Brain microvascular endothelial cell (primary cell): ENCODE results near the gene GPHN.

ENCODE experiments used
- DNase-seq: peaks from one replicate; pipeline ENCODE4 v3.0.0-alpha.2; 2020
- H3K27ac ChIP-seq: fragments of 250-450 bp; sonication (Bioruptor Pico); 2 replicates; pipeline ENCODE4 v1.5.1; 2020; ENCODE audit warnings: mild to moderate bottlenecking, moderate library complexity
- H3K27me3 ChIP-seq: fragments of 250-450 bp; sonication (Bioruptor Pico); replicated peaks from 2 replicates; pipeline ENCODE4 v1.5.1; 2020; ENCODE audit warnings: mild to moderate bottlenecking
- H3K36me3 ChIP-seq: fragments of 250-450 bp; sonication (Bioruptor Pico); replicated peaks from 2 replicates; pipeline ENCODE4 v1.5.1; 2020; ENCODE audit warnings: mild to moderate bottlenecking
- H3K4me3 ChIP-seq: 2 replicates; pipeline ENCODE4 v1.5.1; 2011; ENCODE audit warnings: low read depth, mild to moderate bottlenecking, control low read depth, low read length, moderate library complexity
- in situ Hi-C: cut with HindIII; loops from 2 replicates; pipeline ENCODE4 v1.10.0; 2017; ENCODE audit warnings: low sequenced_read_pairs, low pct_ligation_motif_present
- TF ChIP-seq, protein P1 (sequence below): IDR thresholded peaks from 2 replicates; pipeline ENCODE4 v1.5.1; 2011; ENCODE audit warnings: low read depth, mild to moderate bottlenecking, moderate library complexity, low read length, control low read depth, inconsistent platforms; ENCODE audit errors: missing control alignments

The GPHN gene

GRCh38 chr14:66782853-66783252 lies 274.9 kb downstream of the GPHN start:
- Histone ChIP-seq H3K27me3 (no peaks in the 10 kb centered on the region), H3K36me3 (no peaks in the 10 kb centered on the region), H3K4me3 (no peak overlapping the region), H3K27ac (no peak overlapping the region)
- in situ Hi-C loops: no loop called here
- TF ChIP-seq, protein P1, sequence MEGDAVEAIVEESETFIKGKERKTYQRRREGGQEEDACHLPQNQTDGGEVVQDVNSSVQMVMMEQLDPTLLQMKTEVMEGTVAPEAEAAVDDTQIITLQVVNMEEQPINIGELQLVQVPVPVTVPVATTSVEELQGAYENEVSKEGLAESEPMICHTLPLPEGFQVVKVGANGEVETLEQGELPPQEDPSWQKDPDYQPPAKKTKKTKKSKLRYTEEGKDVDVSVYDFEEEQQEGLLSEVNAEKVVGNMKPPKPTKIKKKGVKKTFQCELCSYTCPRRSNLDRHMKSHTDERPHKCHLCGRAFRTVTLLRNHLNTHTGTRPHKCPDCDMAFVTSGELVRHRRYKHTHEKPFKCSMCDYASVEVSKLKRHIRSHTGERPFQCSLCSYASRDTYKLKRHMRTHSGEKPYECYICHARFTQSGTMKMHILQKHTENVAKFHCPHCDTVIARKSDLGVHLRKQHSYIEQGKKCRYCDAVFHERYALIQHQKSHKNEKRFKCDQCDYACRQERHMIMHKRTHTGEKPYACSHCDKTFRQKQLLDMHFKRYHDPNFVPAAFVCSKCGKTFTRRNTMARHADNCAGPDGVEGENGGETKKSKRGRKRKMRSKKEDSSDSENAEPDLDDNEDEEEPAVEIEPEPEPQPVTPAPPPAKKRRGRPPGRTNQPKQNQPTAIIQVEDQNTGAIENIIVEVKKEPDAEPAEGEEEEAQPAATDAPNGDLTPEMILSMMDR: no peak
- no peak for DNase-seq

DNA sequence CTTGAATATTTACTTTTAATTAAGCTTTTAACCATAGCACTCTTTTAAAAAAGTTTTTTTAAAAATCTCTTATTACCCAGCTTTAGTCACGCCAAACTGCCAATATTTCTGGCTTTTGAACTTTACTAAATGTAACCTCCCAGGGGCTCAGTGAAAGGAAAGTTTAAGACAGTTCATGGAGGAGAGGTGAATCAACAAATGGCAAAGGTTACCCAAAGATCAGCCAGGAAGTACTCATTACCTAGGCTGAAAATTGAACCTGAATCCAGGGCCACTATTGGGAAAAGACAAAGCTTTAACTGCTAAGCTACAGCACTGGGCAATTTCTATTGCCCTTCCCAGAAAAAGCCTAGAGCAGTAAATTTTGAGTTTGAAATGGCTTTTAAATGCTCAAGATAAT lies 282.2 kb downstream of the GPHN start:
- DNase-seq: no peak
- in situ Hi-C loops: no loop called here
- Histone ChIP-seq H3K27ac (no peak overlapping the region), H3K36me3 (no peaks in the 10 kb centered on the region), H3K4me3 (no peak overlapping the region), H3K27me3 (no peaks in the 10 kb centered on the region)
- TF ChIP-seq, protein P1: no peak

DNA sequence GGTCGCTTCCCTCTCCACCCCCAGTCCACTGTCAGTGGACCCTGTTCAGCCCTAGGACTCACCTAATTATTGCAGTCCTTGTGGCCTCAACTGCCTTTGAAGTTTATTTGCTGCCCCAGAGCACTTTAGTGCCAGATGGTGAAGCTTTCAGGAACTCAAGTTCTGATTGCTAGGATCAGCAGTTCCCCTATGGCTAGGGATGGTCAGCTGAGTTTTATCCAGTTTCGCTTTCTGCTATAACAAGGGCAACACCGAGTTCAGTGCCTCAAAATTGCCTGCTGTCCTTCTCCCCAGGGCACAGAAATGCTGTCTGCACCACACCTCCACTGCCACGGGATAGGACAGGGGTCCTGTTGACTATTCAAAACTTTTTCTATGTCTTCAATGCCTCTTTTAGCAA lies 295.0 kb downstream of the GPHN start:
- Histone ChIP-seq H3K4me3 (no peak overlapping the region), H3K27ac (no peak overlapping the region), H3K27me3 (no peaks in the 10 kb centered on the region), H3K36me3 (no peaks in the 10 kb centered on the region)
- TF ChIP-seq, protein P1: no peak
- no peak for DNase-seq
- in situ Hi-C loops: no loop called here

GRCh38 chr14:66804141-66804540 lies 296.2 kb downstream of the GPHN start:
- TF ChIP-seq, protein P1: no peak
- in situ Hi-C loops: no loop called here

DNA sequence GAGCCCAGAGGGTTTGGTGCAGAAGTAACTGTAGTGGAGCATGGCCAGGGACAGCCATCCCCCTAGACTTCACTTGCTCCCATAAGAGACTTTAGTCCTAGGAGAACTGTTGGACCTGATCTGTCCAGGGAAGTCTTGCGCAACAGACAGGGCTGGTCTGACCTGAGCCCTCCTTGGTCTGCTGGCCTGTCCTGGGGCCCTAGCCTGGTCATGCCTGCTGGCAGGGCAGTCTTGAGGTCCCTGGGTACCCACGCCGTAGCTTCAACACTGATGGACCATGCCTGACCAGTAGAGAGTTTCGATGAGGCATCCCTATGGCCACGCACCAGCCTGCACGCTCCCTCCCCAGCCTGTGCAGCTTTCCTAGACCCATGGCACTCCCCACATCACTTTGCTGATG lies 305.7 kb downstream of the GPHN start:
- no peak overlapping the region for H3K4me3 ChIP-seq
- in situ Hi-C loops: no loop called here
- DNase-seq: no peak
- H3K36me3 ChIP-seq: no peaks in the 10 kb centered on the region
- TF ChIP-seq, protein P1: no peak
- no peak overlapping the region for H3K27ac ChIP-seq
- H3K27me3 ChIP-seq: no peaks in the 10 kb centered on the region

More at GRCh38 chr14:66804141-66804540, 296.2 kb downstream of the GPHN start:
- H3K4me3 ChIP-seq: no peak overlapping the region
- no peak overlapping the region for H3K27ac ChIP-seq
- H3K36me3 ChIP-seq: no peaks in the 10 kb centered on the region
- H3K27me3 ChIP-seq: no peaks in the 10 kb centered on the region
- no peak for DNase-seq

DNA sequence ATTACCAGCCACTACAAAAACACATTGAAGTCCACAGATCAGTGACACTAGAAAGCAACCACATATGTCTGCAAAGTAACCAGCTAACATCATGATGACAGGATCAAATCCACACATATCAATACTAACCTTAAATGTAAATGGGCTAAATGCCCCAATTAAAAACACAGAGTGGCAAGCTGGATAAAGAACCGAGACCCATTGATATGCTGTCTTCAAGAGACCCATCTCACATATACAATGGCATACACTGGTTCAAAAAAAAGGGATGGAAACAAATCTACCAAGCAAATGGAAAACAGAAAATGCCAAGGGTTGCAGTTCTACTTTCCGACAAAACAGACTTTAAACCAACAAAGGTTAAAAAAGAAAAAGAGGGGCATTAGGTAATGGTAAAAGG lies 307.7 kb downstream of the GPHN start:
- DNase-seq: no peak
- no peaks in the 10 kb centered on the region for H3K27me3 ChIP-seq
- H3K4me3 ChIP-seq: no peak overlapping the region
- in situ Hi-C loops: no loop called here
- no peak overlapping the region for H3K27ac ChIP-seq
- no peaks in the 10 kb centered on the region for H3K36me3 ChIP-seq
- TF ChIP-seq, protein P1: no peak
